T-cell (primary cell): Measurements from ENCODE around the gene GIN1. TPM values are rescaled to one million over a fixed set of nuclear protein-coding genes. Genes with fewer than 3 reads are reported as not detected.

Source experiments
- ATAC-seq, 4 experiments: fragments of 200-7000 bp in 3 of 4; fragments of 150-1000 bp in 1 of 4; cut with Tn5 transposase; replicated peaks in 1 of 4; 1 replicate in 3 of 4; 2 replicates in 1 of 4; pipeline ENCODE4 v1.10.0; 2021; ENCODE audit warnings: moderate library complexity in 3 of 4, mild to moderate bottlenecking in 2 of 4, moderate number of reproducible peaks in 1 of 4
- CTCF ChIA-PET, 2 donors: fragments of 300-600 bp; sonication (Branson Sonifier 250); formaldehyde crosslinking; loops; one replicate each; lab custom pipeline; 2022; ENCODE audit warnings: antibody characterized with exemption in 2 of 2; lab: Charles Lee
- POLR2A ChIA-PET, 2 donors: fragments of 300-600 bp; sonication (Branson Sonifier 250); formaldehyde crosslinking; loops; one replicate each; lab custom pipeline; 2022; ENCODE audit warnings: antibody characterized with exemption in 2 of 2; lab: Charles Lee
- DNase-seq, 35 experiments: peaks; one replicate each; pipeline versions ENCODE4 v3.0.0 to v3.0.0-alpha.2; 2013 to 2023
- H3K27ac ChIP-seq: one replicate; pipeline ENCODE4 v1.5.1; 2013; ENCODE audit warnings: low read length
- H3K27me3 ChIP-seq, 2 experiments: replicated peaks in 1 of 2; 1 replicate in 1 of 2; 2 replicates in 1 of 2; pipeline versions ENCODE4 v1.6.1 to v1.7.0; 2013; ENCODE audit warnings: low read length in 1 of 2, mixed read lengths in 1 of 2; ENCODE audit not compliant: control insufficient read depth in 2 of 2, insufficient read depth in 2 of 2; ENCODE audit errors: extremely low read depth in 1 of 2
- H3K36me3 ChIP-seq, 2 donors: 1 replicate in 1 of 2; 2 replicates in 1 of 2; pipeline versions ENCODE4 v1.6.1 to v1.7.0; 2013; ENCODE audit warnings: low read length in 1 of 2; ENCODE audit not compliant: control insufficient read depth in 2 of 2, insufficient read depth in 1 of 2; ENCODE audit errors: extremely low read depth in 1 of 2
- H3K4me1 ChIP-seq, 2 experiments: 1 replicate in 1 of 2; 2 replicates in 1 of 2; pipeline versions ENCODE4 v1.6.1 to v1.7.0; 2013; ENCODE audit warnings: low read length in 2 of 2, mixed read lengths in 1 of 2; ENCODE audit not compliant: insufficient read depth in 2 of 2, control insufficient read depth in 1 of 2; ENCODE audit errors: extremely low read depth in 1 of 2
- H3K4me3 ChIP-seq, 2 donors: 1 replicate in 1 of 2; 2 replicates in 1 of 2; pipeline versions ENCODE4 v1.5.1 to v1.7.0; 2013; ENCODE audit warnings: mild to moderate bottlenecking in 2 of 2, low read length in 1 of 2, moderate library complexity in 1 of 2; ENCODE audit not compliant: control insufficient read depth in 1 of 2; ENCODE audit errors: extremely low read depth in 1 of 2
- H3K9me3 ChIP-seq: 2 replicates; pipeline ENCODE4 v1.7.0; 2013
- H3K27ac Mint-ChIP-seq, 2 donors: one replicate each; pipeline ENCODE4 v1.8.0; 2020 to 2021; ENCODE audit warnings: mild to moderate bottlenecking in 2 of 2, mixed read lengths in 2 of 2
- H3K27me3 Mint-ChIP-seq, 2 donors: one replicate each; pipeline ENCODE4 v1.8.0; 2021 to 2022; ENCODE audit warnings: mixed read lengths in 2 of 2
- H3K36me3 Mint-ChIP-seq: one replicate; pipeline ENCODE4 v1.8.0; 2021; ENCODE audit warnings: mixed read lengths
- H3K4me1 Mint-ChIP-seq, 3 donors: one replicate each; pipeline ENCODE4 v1.8.0; 2020 to 2022; ENCODE audit warnings: mixed read lengths in 3 of 3, mild to moderate bottlenecking in 1 of 3
- H3K4me3 Mint-ChIP-seq, 3 donors: one replicate each; pipeline ENCODE4 v1.8.0; 2020 to 2022; ENCODE audit warnings: mild to moderate bottlenecking in 3 of 3, mixed read lengths in 3 of 3, moderate library complexity in 3 of 3
- H3K9me3 Mint-ChIP-seq, 3 donors: one replicate each; pipeline ENCODE4 v1.8.0; 2020 to 2022; ENCODE audit warnings: mixed read lengths in 3 of 3
- WGBS: methylation state at CpG from one replicate; pipeline ENCODE4 v1.1.5; 2013; ENCODE audit warnings: missing lambda C conversion rate; ENCODE audit not compliant: insufficient coverage; 5-methylcytosine and 5-hydroxymethylcytosine counted together
- total RNA-seq, 35 experiments: library from RNA in 6 of 35; stranded (reverse) in 6 of 35; fragments of 120-200 nt in 1 of 35; gene quantifications; one replicate each; pipeline versions ENCODE4 v1.2.1 to v1.2.4 and lab custom pipeline; 2013 to 2026

GIN1 gene
- total RNA-seq, 5 donors from 2014 or later (not counting 1 experiment from before 2014, with no cell fraction given), result 2.6 to 18.8 (median 11.8) TPM

GRCh38 chr5:103117471-103117991 is 2.4 kb downstream of the GIN1 start:
- H3K4me1 ChIP-seq, result peaks cover 10 to 23% of the 10 kb centered on the region in 2 experiments
- Mint-ChIP-seq H3K4me3 (no peak overlapping the region), H3K36me3 (peaks cover 13% of the 10 kb centered on the region), H3K9me3 (no peaks in the 10 kb centered on the region), H3K4me1 (peaks cover 54 to 69% (median 64%) of the 10 kb centered on the region in 3 donors), H3K27me3 (no peaks in the 10 kb centered on the region), H3K27ac (no peak overlapping the region)
- no peak for ATAC-seq
- no CpG with 5 or more reads among the region's 4 CpGs for WGBS
- ChIA-PET CTCF (no interaction called here), POLR2A (no interaction called here)
- H3K27me3 ChIP-seq, result no peaks in the 10 kb centered on the region
- no peak overlapping the region for H3K27ac ChIP-seq
- no peak overlapping the region for H3K4me3 ChIP-seq
- DNase-seq, result no peak
- no peaks in the 10 kb centered on the region for H3K9me3 ChIP-seq
- no peaks in the 10 kb centered on the region for H3K36me3 ChIP-seq

- no peaks in the 10 kb centered on the region for H3K9me3 ChIP-seq
- POLR2A ChIA-PET, result no interaction called here
- Mint-ChIP-seq H3K9me3 (peaks cover 0 to 3% (median 0%) of the 10 kb centered on the region in 3 donors), H3K4me1 (peaks cover 60 to 69% (median 65%) of the 10 kb centered on the region in 3 donors), H3K4me3 (no peak overlapping the region), H3K27ac (no peak overlapping the region), H3K27me3 (no peaks in the 10 kb centered on the region), H3K36me3 (peaks cover 8% of the 10 kb centered on the region)
- no peak overlapping the region for H3K4me3 ChIP-seq
- no peaks in the 10 kb centered on the region for H3K36me3 ChIP-seq
- DNase-seq (no peak), ATAC-seq (no peak)
- CTCF ChIA-PET, result interaction anchor here in 1 of 2 donors (0.7 kb wide), 1 partner anchor 73 kb away, joined by 3 read pairs; no protein-coding TSS in a partner anchor
- WGBS, result no CpG with 5 or more reads among the region's 2 CpGs
- no peak overlapping the region for H3K27ac ChIP-seq
- no peaks in the 10 kb centered on the region for H3K27me3 ChIP-seq
- H3K4me1 ChIP-seq, result peaks cover 3 to 27% of the 10 kb centered on the region in 2 experiments
Measured at GRCh38 chr5:103114440-103114839, 5.5 kb downstream of the GIN1 start.

GRCh38 chr5:103112910-103113309 is 7.0 kb downstream of the GIN1 start:
- ChIA-PET POLR2A (interaction anchor here in 1 of 2 donors (0.7 kb wide), 1 partner anchor 42 kb away, joined by 7 read pairs; no protein-coding TSS in a partner anchor), CTCF (interaction anchor here in 1 of 2 donors (0.6 kb wide), 1 partner anchor 18 kb away, joined by 3 read pairs; no protein-coding TSS in a partner anchor)
- H3K27ac Mint-ChIP-seq, result peak overlapping the region; percentile 88 to 91

GRCh38 chr5:103111468-103111867 is 8.5 kb downstream of the GIN1 start:
- H3K4me3 Mint-ChIP-seq, result peak overlapping the region; percentile 1 to 62 (median 50)
- H3K27me3 Mint-ChIP-seq, result no peaks in the 10 kb centered on the region
- Histone ChIP-seq H3K27ac (peak overlapping the region; percentile 51), H3K4me1 (peaks cover 3 to 21% of the 10 kb centered on the region in 2 experiments), H3K4me3 (no peak overlapping the region), H3K27me3 (no peaks in the 10 kb centered on the region), H3K36me3 (peaks cover 0 to 4% of the 10 kb centered on the region in 2 donors), H3K9me3 (no peaks in the 10 kb centered on the region)
- WGBS, result no CpG with 5 or more reads among the region's 2 CpGs
- CTCF ChIA-PET, result interaction anchor here (1.1 to 1.7 kb wide), 2 partner anchors 8 to 10 kb away, joined by 5 to 7 read pairs; partner anchors contain the start of genes GIN1 (in 1 of the 2) and PPIP5K2 (in 1 of the 2)
- POLR2A ChIA-PET, result no interaction called here
- H3K9me3 Mint-ChIP-seq, result peaks cover 0 to 3% (median 0%) of the 10 kb centered on the region in 3 donors
- H3K4me1 Mint-ChIP-seq, result peaks cover 45 to 50% (median 50%) of the 10 kb centered on the region in 3 donors
- peaks cover 26% of the 10 kb centered on the region for H3K36me3 Mint-ChIP-seq
- ATAC-seq, result peak; percentile 63 to 95 (median 90)
- peak overlapping the region; percentile 88 to 91 for H3K27ac Mint-ChIP-seq
- DNase-seq, result peak in 15 of 35 experiments; percentile 0 to 56 (median 17)

More at GRCh38 chr5:103112910-103113309, 7.0 kb downstream of the GIN1 start:
- no CpG with 5 or more reads among the region's 2 CpGs for WGBS
- Histone ChIP-seq H3K9me3 (no peaks in the 10 kb centered on the region), H3K27ac (peak overlapping the region; percentile 51), H3K4me1 (peaks cover 3 to 22% of the 10 kb centered on the region in 2 experiments), H3K27me3 (no peaks in the 10 kb centered on the region), H3K4me3 (no peak overlapping the region), H3K36me3 (no peaks in the 10 kb centered on the region)
- no peak for DNase-seq
- H3K4me1 Mint-ChIP-seq, result peaks cover 51 to 57% (median 55%) of the 10 kb centered on the region in 3 donors
- H3K27me3 Mint-ChIP-seq, result no peaks in the 10 kb centered on the region
- no peak for ATAC-seq
- H3K4me3 Mint-ChIP-seq, result peak overlapping the region in 1 of 3 donors; percentile 6
- peaks cover 15% of the 10 kb centered on the region for H3K36me3 Mint-ChIP-seq
- peaks cover 0 to 3% (median 0%) of the 10 kb centered on the region in 3 donors for H3K9me3 Mint-ChIP-seq

GRCh38 chr5:103110403-103110802 is 9.5 kb downstream of the GIN1 start:
- Histone ChIP-seq H3K4me3 (no peak overlapping the region), H3K27ac (no peak overlapping the region), H3K36me3 (peaks cover 0 to 4% of the 10 kb centered on the region in 2 donors), H3K4me1 (peaks cover 3 to 21% of the 10 kb centered on the region in 2 experiments), H3K9me3 (no peaks in the 10 kb centered on the region), H3K27me3 (no peaks in the 10 kb centered on the region)
- Mint-ChIP-seq H3K27ac (no peak overlapping the region), H3K27me3 (no peaks in the 10 kb centered on the region), H3K4me3 (no peak overlapping the region), H3K4me1 (peaks cover 39 to 46% (median 42%) of the 10 kb centered on the region in 3 donors), H3K36me3 (peaks cover 29% of the 10 kb centered on the region), H3K9me3 (peaks cover 0 to 3% (median 0%) of the 10 kb centered on the region in 3 donors)
- ChIA-PET POLR2A (no interaction called here), CTCF (interaction anchor here (0.6 to 1.7 kb wide), 2 partner anchors 8 to 9 kb away, joined by 3 to 7 read pairs; partner anchors contain the start of genes GIN1 (in 1 of the 2) and PPIP5K2 (in 1 of the 2))
- DNase-seq, result no peak
- ATAC-seq, result no peak
- no CpG with 5 or more reads among the region's 2 CpGs for WGBS

GRCh38 chr5:103109277-103109676 is 10.7 kb downstream of the GIN1 start:
- Mint-ChIP-seq H3K4me1 (peaks cover 31 to 41% (median 39%) of the 10 kb centered on the region in 3 donors), H3K36me3 (peaks cover 27% of the 10 kb centered on the region), H3K27me3 (no peaks in the 10 kb centered on the region), H3K9me3 (peaks cover 0 to 3% (median 0%) of the 10 kb centered on the region in 3 donors), H3K27ac (no peak overlapping the region), H3K4me3 (no peak overlapping the region)
- peaks cover 3 to 21% of the 10 kb centered on the region in 2 experiments for H3K4me1 ChIP-seq
- ChIA-PET CTCF (interaction anchor here in 1 of 2 donors (1.1 kb wide), 1 partner anchor 11 kb away, joined by 5 read pairs; the partner anchor contains the start of genes GIN1 and PPIP5K2), POLR2A (interaction anchor here in 1 of 2 donors (1.1 kb wide), 1 partner anchor 11 kb away, joined by 3 read pairs; the partner anchor contains the start of genes GIN1 and PPIP5K2)
- H3K36me3 ChIP-seq, result peaks cover 0 to 8% of the 10 kb centered on the region in 2 donors
- H3K27ac ChIP-seq, result no peak overlapping the region
- no peaks in the 10 kb centered on the region for H3K9me3 ChIP-seq
- H3K4me3 ChIP-seq, result no peak overlapping the region
- no CpG with 5 or more reads among the region's 1 CpG for WGBS
- ATAC-seq (no peak), DNase-seq (no peak)
- H3K27me3 ChIP-seq, result no peaks in the 10 kb centered on the region
